NOMO-1 treated with DMSO at 0.1 percent for 48 hours (cell line): ENCODE data around the gene PRAC1.

ENCODE experiments used
- DNase-seq: peaks from one replicate; lab custom pipeline; 2025; ENCODE audit not compliant: unreplicated experiment; lab: John Stamatoyannopoulos, UW

PRAC1 gene

GRCh38 chr17:48747445-48748363 lies 25.4 kb upstream of the PRAC1 start:
- no peak for DNase-seq

DNA sequence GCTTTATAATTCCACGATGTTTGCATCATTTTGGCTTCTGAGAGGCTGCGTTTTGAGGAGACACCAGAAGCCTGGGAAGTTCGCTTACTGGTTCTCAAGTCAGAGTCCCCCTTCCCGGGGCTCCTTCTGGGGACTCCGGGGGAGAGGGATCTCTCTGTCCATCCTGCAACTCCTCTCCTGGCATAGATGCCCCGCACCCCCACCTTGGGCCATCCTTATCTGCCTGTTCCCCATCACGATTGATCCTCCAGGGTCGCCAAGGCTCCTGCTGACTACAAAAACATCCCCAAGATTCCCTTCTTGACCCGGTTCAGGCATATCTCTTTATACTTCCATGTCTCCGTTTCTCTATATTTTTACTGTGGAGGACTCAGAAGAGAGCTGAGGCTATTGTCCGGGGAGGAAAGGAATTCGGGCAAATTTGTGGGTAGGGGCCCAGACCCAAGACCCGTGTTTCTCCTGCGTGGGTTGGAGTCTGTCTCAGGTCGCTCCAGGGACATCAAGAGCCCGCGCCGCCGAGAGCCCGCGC lies 24.7 kb upstream of the PRAC1 start:
- no peak for DNase-seq

- DNase-seq: no peak
Measured at GRCh38 chr17:48745381-48746275, 23.3 kb upstream of the PRAC1 start.

DNA sequence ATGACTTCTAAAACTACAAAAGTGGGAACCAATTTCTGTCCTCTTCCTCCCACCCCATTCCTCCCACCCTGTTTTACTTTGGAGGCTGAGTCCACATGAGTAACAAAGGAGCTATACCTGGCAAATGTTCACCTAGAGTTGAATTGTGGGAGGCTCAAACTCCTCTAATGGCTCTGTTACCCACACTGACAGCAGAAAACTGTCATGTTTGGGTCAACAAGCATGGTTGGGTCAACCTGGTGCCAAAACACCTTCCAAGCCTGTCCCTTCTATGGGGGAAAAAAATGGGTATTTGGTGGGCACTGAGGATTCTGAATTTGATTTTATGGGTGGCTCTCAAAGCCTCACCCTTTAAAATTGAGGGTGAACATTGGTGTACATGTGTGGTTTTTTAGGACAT lies 18.2 kb upstream of the PRAC1 start:
- no peak for DNase-seq

GRCh38 chr17:48738803-48739526 lies 16.6 kb upstream of the PRAC1 start:
- no peak for DNase-seq

GRCh38 chr17:48738424-48738802 lies 16.1 kb upstream of the PRAC1 start:
- no peak for DNase-seq

- DNase-seq: no peak
Measured at GRCh38 chr17:48737330-48738043, 15.2 kb upstream of the PRAC1 start.

DNA sequence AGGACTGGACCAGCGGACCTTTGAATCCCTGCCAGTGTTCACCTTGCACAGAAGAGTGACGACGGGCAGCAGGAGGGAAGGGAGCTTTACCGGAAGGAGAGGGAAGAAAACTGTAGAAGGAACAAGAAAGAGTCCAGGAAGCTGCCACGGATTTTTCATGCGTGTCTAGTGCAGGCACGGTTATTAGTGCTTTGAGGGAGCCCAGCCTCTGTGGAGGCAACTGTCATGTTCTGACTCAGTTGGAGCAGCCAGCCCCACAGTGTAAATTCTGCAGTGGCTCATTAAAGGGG lies 12.7 kb upstream of the PRAC1 start:
- no peak for DNase-seq

- no peak for DNase-seq
Measured at GRCh38 chr17:48734333-48735061, 12.2 kb upstream of the PRAC1 start.

- DNase-seq: no peak
Measured at GRCh38 chr17:48733632-48734328, 11.5 kb upstream of the PRAC1 start.

- DNase-seq: no peak
Measured at GRCh38 chr17:48732688-48733629, 10.6 kb upstream of the PRAC1 start.

DNA sequence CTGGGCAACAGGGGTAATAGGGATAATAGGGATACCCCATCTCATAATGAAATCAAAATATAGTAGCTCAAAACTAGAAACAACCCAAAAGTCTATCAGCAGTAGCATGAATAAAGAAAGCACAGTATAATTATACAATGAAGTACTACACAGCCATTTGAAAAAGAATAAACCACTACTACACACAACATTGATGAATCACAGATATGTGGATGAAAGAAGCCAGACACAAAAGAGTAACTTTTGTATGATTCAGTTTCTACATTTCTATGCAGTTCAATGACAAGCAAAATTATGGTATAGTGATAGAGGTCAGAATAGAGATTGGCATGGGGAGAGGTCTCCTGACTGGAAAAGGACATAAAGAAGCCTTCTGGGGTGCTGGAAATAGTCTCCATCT lies 9.0 kb upstream of the PRAC1 start:
- no peak for DNase-seq

DNA sequence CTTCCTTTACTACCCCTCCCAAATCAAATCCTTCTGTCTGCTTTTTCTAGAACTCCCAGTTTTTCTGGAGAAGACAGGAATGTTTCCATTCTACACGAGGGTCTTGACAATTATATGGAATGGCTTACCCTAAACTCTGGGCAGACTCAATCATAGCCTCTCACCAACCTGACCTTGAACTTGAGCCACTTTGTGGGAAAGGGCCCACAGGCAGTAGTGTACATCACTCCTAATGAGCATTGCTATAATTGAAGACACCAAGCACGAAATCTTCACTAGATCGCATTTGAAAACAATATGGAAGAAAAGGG lies 7.9 kb upstream of the PRAC1 start:
- no peak for DNase-seq

GRCh38 chr17:48729335-48730239 lies 7.3 kb upstream of the PRAC1 start:
- DNase-seq: no peak

- peak; percentile 47 for DNase-seq
Measured at GRCh38 chr17:48728232-48729231, 6.2 kb upstream of the PRAC1 start, which contains the start of gene HOXB13. TSS of gene HOXB13 (minus strand) at chr17:48728750. CDS start at chr17:48728593, 157 bp downstream.
